HEK293 (cell line): ENCODE data around the gene HOXD10.

Source experiments
- KLF8 ChIP-seq: fragments of 450-650 bp; formaldehyde crosslinking; IDR thresholded peaks from 2 replicates; pipeline ENCODE4 v1.5.1; 2016; ENCODE audit warnings: missing biosample characterization, missing genetic modification characterization
- TCF7L2 ChIP-seq: IDR thresholded peaks from 2 replicates; pipeline ENCODE4 v1.6.1; 2011; ENCODE audit warnings: low read depth, mild to moderate bottlenecking, inconsistent platforms, low read length, moderate library complexity, borderline replicate concordance
- ZBTB17 ChIP-seq: fragments of 450-650 bp; formaldehyde crosslinking; IDR thresholded peaks from 2 replicates; pipeline ENCODE4 v1.5.1; 2016; ENCODE audit warnings: missing biosample characterization, missing genetic modification characterization
- ZBTB48 ChIP-seq: fragments of 450-650 bp; formaldehyde crosslinking; IDR thresholded peaks from 2 replicates; pipeline ENCODE4 v1.5.1; 2016; ENCODE audit warnings: missing biosample characterization, missing genetic modification characterization
- TF ChIP-seq, protein P1 (sequence below): fragments of 450-650 bp; formaldehyde crosslinking; IDR thresholded peaks from 2 replicates; pipeline ENCODE4 v1.5.1; 2016; ENCODE audit warnings: missing biosample characterization, missing genetic modification characterization
- TF ChIP-seq, protein P2 (sequence below): fragments of 450-650 bp; IDR thresholded peaks from 2 replicates; pipeline ENCODE4 v1.5.1; 2018; ENCODE audit warnings: missing biosample characterization, missing genetic modification characterization

DNA sequence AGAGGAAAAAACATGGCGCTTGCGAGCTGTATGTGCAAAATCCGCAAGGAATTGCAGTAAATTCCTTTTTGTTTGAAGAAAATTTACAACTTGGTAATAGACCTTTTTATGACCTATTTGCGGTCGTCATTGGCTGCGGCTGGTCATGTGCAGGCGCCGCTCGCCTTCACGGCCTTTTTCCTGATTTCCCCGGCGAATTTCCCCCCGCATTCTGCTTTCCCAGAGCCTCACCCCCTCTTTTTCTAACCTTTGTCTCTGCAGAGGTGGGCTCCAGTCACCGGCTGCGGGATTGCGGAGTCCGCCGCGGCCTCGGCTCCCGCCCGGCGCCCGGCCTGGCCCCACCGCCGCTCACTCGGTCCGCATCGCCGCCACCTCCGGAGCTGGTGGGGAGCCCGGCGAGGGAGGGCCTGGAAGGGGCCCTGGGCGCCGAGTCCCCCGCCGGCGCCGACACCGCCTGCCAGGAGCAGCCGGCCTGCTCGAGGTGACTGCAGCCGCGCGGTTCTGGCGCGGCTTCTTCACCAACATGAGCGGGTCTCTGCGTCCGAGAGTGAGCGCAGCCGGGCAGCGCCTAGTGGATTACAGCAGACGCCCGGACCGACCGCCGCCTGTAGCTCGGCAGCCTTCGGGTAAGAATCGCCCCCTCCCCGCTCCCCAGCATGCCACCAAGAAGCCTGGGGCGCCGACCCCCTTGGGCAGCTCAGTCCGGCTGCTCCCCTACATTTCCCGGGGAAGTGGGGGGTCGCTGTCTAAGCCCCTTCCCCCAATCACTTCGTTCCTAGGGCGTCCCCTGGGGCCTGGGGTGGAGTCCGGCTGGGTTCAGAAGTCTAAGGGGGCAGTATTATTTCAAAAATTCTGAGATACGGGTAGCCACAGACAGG is 20.0 kb downstream of the HOXD10 start:
- TF ChIP-seq, protein P1, sequence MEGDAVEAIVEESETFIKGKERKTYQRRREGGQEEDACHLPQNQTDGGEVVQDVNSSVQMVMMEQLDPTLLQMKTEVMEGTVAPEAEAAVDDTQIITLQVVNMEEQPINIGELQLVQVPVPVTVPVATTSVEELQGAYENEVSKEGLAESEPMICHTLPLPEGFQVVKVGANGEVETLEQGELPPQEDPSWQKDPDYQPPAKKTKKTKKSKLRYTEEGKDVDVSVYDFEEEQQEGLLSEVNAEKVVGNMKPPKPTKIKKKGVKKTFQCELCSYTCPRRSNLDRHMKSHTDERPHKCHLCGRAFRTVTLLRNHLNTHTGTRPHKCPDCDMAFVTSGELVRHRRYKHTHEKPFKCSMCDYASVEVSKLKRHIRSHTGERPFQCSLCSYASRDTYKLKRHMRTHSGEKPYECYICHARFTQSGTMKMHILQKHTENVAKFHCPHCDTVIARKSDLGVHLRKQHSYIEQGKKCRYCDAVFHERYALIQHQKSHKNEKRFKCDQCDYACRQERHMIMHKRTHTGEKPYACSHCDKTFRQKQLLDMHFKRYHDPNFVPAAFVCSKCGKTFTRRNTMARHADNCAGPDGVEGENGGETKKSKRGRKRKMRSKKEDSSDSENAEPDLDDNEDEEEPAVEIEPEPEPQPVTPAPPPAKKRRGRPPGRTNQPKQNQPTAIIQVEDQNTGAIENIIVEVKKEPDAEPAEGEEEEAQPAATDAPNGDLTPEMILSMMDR (tag by site-specific recombination): peak; percentile 64
- TF ChIP-seq TCF7L2 (peak; percentile 61), KLF8 (0 out of 2 replicates have a peak, but pooled peaks have one; percentile 2), ZBTB48 (tag by site-specific recombination) (peak; percentile 19; the same call in 1 of the 2 replicates), ZBTB17 (0 out of 2 replicates have a peak, but pooled peaks have one; percentile 29)
- TF ChIP-seq, protein P2, sequence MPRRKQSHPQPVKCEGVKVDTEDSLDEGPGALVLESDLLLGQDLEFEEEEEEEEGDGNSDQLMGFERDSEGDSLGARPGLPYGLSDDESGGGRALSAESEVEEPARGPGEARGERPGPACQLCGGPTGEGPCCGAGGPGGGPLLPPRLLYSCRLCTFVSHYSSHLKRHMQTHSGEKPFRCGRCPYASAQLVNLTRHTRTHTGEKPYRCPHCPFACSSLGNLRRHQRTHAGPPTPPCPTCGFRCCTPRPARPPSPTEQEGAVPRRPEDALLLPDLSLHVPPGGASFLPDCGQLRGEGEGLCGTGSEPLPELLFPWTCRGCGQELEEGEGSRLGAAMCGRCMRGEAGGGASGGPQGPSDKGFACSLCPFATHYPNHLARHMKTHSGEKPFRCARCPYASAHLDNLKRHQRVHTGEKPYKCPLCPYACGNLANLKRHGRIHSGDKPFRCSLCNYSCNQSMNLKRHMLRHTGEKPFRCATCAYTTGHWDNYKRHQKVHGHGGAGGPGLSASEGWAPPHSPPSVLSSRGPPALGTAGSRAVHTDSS (tag by site-specific recombination): no peak
